CMK (cell line): ENCODE results near the gene POLD3.

Experiments
- DNase-seq: peaks from one replicate; pipeline ENCODE4 v3.0.0-alpha.2; 2010; ENCODE audit warnings: low read depth

Gene POLD3

GRCh38 chr11:74592441-74593362 is at the start of gene POLD3:
POLD3 (plus strand) TSS chr11:74592582; CDS start chr11:74592659, 77 bp downstream.
- DNase-seq: peak; percentile 77

DNA sequence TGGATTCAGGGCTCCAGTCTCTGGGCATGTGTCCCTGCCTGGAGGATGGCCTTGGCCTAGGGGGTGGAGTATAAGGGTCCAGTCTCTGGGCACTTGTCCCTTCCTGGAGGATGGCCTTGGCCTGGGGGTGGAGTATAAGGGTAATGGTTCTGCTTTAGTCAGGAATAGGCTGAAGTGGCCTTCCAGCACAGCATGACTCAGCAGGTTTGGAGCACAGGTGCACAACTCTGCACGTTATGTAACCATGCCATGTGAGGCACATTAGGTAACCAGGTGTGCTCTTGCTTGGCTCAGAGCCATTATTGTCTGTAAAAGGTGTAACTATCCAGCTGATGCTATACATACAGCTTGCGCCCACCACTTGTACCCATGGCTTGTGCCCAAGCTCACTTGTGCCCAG is 48.4 kb upstream of the POLD3 start:
- no peak for DNase-seq

DNA sequence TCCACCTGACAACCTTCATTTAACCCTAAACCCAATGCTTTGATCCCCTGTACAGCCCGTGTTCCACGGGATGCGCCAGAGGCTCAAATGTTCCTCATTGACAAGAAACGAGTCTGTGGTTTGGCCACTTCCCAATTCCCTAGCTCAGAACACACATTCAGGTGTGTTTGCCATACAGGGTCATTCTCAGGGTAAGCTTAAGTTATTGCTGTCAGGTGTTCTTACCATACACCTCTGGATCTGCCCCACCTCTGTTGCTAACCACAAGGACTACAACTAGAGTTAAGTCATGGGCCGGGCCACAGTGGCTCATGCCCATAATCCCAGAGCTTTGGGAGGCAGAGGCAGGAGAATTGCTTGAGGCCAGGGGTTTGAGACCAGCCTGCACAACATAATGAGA is 45.6 kb upstream of the POLD3 start:
- DNase-seq: no peak

DNA sequence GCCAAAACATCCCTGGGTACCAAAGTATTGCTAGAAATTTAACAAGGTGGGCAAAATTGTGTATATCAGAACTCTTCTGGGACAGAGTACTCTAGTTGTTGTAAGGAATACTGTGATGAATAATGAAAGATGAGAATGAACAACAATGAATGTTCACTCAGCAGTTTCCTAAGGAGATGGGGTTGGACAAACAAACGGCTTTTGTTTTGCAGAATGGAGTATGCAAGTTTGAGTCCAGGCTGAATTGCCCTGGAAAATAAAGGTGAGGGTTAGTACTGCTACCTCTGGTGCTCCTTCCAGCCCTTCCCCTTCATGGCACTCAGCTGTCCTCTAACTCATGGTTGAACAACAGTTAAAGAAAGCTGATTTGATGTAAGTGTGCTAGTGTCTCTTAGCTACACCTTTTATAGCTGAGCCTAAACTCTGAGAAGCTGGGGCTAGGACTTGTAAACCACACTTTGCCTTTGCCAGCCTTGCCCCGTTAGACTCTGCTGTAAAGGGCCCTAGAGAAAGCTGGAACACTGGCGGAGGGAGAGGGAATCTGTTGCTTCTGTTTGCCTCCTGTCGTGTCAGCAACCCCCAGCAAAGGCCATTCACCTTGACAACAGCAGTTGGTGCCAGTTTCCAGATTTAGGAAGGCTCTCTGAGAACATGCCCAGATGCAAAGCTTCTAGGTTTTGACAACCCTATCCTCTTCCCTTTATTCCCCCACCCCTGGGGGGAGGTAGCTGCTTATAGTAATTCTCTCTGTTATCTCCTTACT is 41.2 kb upstream of the POLD3 start:
- no peak for DNase-seq

DNA sequence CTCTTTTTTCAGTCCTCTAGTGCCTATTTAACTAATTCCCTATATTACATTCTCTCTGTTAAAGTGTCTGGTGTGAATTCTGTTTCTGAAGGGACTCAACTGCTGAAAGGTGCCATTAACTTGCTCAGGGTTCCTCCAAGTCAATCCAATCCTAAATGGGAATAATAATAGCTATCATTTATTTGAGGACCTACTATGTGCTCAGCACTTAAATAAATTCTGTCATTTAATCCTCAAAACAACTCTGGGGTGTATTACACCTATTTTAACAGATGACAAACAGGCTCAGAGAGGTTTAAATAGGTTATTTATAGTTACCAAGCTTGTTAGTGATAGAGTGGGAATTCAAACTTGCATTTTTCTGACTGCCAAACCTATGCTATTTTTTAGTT is 40.6 kb upstream of the POLD3 start:
- no peak for DNase-seq

GRCh38 chr11:74557526-74557925 is 34.9 kb upstream of the POLD3 start:
- no peak for DNase-seq

GRCh38 chr11:74559110-74559933 is 33.1 kb upstream of the POLD3 start:
- no peak for DNase-seq

DNA sequence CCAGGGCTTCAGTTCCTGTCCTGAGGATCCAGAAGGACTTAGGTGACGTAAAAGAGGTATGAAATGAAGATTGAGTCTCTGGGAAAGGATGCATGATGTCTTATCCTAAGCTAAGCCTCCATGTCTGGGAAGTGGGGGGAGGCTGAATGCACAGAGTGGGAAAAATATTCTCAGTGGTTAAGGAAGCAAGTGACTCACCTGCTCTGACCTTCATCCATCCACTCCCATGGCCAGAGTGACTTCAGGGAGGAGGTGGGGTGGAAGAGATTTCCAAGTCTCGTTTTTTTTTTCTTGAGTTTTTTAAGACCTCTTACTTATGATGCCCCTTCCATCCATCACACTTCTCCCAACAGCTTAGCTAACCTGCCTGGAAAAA is 32.5 kb upstream of the POLD3 start:
- no peak for DNase-seq

DNA sequence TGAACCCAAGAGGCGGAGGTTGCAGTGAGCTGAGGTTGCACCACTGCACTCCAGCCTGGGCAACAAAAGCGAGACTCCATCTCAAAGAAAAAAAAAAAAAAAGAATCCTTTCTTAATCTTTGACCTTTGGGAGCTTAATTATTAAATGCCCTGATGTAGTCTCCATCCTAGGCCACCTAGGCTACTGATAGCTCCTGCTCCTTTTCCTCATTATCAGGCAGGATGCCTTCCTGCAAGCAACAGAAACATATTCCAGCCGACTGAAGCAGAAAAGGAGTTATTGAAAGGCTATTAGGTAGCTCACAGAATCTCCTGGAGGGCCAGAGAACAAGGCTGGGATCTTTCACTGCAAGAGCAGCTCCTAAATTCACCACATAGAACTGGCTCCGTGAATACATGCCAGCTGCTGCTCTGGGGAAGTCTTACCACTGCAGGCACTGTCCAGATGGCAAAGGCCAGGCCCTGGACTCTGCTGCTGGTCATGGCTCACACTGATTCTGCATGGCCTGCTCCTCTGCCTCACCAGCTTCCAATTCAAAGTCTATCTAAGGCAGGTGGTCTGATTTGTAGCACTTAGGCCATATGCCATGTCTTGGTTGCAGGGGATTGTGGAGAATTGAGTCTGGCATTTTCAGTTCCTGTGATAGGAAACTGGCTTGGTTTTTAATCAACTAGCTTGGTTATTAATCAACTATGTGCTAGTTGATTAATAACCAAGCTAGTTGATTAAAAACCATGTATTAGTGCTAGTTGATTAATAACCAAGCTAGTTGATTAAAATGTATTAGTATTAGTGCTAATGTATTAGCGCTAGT is 26.0 kb upstream of the POLD3 start:
- DNase-seq: no peak

DNA sequence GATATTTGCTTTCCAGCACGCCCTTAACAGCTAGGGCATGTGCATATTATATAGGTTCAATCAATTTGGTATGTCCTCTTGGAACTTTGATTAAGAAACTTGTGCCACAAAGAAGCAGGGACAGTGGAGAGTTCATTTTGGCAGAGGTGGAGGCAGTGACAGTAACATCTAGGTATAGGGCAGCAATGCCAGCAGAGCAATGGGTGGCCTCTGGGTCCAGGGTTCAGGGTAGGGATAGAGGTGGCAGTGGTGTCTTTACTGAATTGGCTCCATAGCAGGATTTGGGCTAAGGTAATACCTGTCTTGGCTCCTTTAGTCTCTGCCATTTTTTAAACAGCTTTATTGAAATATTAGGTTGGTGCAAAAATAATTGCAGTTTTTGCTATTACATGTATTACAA is 24.4 kb upstream of the POLD3 start:
- no peak for DNase-seq

DNA sequence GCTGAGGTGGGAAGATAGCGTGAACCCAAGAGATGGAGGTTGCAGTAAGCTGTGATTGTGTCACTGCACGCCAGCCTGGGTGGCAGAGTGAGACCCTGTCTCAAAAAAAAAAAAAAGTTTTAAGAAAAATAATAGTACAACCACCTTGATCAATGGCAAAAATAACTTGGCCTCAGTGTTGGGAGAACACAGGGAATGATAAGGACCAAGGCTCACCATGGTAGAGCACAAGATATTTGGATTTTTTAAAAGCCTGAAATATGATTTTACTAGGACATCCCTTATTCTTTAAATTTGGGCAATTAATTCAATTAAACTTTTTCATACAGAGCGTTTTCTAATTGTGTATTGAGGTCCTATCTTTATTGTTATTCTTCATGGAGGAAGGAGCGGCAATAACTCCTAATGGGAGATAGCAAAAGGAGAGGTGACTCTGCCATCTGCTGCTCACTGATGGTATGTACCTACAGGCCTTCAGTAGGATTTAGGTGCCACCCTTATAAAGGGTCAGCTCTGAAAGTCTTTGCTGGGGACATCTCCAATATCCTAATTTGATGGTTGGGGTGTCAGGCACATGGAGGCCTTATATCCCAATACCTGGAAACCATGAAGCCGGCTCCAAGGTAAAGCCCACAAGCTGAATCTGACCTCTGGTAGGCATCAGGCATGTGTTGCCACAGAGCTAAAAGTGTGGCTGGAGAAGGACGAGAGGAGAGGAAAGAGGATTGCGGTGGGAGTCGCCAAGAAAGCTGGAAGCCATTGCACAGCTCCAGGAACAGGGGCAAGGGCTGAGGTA is 21.9 kb upstream of the POLD3 start:
- DNase-seq: peak; percentile 30

DNA sequence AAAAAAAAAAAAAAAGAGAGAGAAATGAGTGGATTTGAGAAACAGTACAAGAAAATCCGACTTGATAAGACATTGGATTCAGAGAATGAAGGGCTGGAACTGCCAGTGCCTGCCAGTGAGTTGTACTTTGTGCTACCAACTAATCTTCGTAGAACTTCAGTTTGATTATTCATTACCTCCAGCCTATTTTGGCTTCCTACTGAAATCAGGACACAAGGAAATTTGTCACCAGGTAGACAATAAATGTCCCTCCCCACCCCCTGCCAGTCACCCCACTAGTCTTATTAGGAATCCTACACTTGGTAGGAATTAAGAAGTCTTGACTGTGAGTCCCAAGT is 21.4 kb upstream of the POLD3 start:
- DNase-seq: no peak

DNA sequence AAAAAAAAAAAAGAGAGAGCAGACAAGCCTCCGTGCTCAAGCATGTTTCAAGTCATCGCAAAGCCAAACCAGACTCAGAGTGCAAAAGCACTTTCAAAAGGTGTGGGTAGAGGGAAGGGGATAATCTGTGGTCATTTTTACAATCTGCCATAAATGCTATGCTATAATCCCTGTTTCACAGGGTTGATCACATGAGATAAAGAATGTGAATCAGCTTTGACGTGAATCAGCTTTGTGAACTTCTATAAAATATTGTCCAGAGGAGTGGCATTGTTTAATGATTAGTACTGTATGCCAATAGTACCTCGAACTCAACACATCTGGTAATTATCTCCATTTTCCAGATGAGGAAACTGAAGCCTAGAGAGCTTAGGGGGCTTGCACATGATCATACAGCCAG is 20.0 kb upstream of the POLD3 start:
- no peak for DNase-seq

GRCh38 chr11:74574563-74574962 is 17.8 kb upstream of the POLD3 start:
- DNase-seq: no peak

DNA sequence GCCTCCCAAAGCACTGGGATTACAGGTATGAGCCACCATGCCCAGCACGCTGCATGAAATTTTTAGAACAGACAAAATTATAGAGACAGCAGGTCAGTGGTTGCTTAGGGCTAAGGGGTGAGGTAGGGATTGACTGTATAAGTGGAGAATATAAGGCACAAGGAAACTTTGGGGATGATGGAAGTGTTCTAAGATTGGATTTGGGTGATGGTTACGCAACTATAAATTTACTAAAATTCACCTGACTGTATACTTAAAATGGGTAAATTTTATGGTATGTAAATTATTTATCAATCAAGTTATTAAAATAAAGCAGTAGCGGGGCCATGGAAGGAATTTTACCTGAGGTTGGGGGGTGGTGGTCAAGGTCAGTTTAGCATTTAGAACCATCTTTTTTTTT is 16.4 kb upstream of the POLD3 start:
- DNase-seq: no peak

DNA sequence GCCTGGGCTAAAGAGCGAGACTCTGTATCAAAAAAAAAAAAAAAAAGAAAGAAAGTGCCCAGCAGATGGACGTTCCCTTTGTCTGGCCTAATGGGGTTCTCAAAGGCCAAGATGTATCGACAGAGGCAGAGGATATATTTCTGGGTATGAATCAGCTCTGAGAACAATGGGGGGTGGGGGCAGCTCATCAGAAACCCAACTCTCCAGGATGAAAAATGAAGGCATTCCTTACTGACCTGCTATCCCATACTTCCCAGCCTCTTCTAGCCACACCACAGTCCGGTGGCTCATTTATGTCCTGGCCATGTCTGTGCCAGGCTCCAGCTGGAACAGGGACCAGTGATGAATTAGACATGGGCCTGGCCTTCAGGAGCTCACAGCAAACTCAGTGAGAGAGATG is 15.2 kb upstream of the POLD3 start:
- DNase-seq: no peak

DNA sequence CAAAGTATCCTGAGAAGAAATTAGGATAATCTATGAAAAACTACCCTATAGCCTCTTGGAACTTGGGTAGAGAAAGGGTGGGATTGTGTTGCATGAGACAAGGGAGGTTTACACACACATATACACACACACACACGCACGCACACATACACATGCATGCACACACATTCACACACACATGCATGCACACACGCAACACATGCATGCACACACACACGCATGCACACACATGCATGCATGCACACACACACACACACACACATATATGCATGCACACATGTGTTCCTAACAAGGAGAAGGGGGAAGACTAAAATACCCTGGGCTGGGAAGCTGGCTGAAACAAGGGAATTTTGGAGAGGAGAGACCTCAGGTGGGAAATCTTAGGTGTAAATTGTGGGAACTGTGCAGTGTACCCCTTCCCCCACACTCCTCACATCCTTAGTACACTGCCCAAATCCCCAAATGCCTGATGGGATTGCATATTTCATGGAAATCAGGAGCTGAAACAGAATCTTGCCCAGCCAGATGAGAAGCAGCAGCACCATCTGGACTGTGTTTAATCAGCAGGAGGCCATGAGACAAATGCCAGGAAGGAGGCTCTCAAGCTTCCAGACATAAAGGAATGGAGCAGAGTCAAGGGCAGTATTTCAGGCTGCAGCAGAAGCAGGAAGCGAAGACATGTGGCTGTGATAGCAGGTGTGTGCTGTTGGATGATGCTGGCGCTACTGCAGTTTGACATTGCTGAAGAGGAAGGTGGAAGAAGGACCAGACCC is 14.6 kb upstream of the POLD3 start:
- no peak for DNase-seq

- DNase-seq: no peak
These were observed 12.7 kb upstream of the POLD3 start for GRCh38 chr11:74579577-74580270.

DNA sequence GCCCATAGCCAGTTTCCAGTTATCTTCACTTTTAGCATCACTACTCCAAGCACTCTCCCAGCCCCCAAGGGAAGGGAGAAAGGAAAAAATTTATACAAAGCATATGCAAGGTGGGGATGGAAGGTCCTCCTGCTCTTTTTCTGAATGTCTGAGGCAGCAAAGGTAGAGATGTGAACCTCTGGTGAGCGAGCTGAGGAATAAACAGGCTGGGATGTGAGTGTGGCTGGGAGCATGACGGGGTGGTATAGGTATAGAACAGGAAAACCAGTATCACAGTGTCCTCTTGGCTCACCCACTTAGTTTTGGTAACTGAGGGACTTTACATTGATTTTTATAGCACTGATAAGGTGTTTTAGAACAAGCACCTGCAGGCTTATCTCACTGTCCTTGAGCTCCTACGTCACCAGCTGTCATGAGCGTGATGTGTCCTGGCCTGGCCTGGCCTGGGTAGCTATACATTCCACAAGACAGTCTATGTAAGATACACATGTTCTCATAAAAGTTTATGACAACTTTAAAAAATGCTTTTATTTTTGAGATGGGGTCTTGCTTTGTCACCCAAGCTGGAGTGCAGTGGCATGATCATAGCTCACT is 10.3 kb upstream of the POLD3 start:
- no peak for DNase-seq
